Ovary (tissue), 9 donors: ENCODE measurements around the gene RFX1. TPM values are rescaled to one million over a fixed set of nuclear protein-coding genes. Genes with fewer than 3 reads are reported as not detected.
"Not testable (repeated sequence)": the region's sequence is repeated elsewhere in the genome, so short reads cannot be mapped to it uniquely, and the experiment has no call there.

ENCODE experiments used
- DNase-seq, 5 donors: peaks; one replicate each; pipeline ENCODE4 v3.0.0-alpha.2; 2019 to 2020
- H3K27ac ChIP-seq, 2 donors: fragments of 200-600 bp; one replicate each; pipeline versions ENCODE4 v1.5.1 to v1.8.0; 2019 to 2022
- H3K27me3 ChIP-seq: fragments of 200-600 bp; one replicate; pipeline ENCODE4 v1.8.0; 2022
- H3K36me3 ChIP-seq: fragments of 200-600 bp; sonication (generic); one replicate; pipeline ENCODE4 v1.5.1; 2019
- H3K4me1 ChIP-seq: one replicate; pipeline ENCODE4 v1.8.1; 2013; ENCODE audit warnings: mild to moderate bottlenecking, moderate library complexity; ENCODE audit not compliant: insufficient read depth
- H3K4me3 ChIP-seq: fragments of 200-600 bp; sonication (generic); one replicate; pipeline ENCODE4 v1.5.1; 2017
- H3K9me3 ChIP-seq, 2 donors: fragments of 200-600 bp in 1 of 2; sonication (generic) in 1 of 2; one replicate each; pipeline versions ENCODE4 v1.5.1 to v1.8.1; 2013 to 2019; ENCODE audit warnings: mild to moderate bottlenecking in 1 of 2, moderate library complexity in 1 of 2
- CTCF ChIP-seq, 3 donors: fragments of 450-650 bp in 2 of 3; fragments of 200-600 bp in 1 of 3; IDR thresholded peaks; one replicate each; pipeline versions ENCODE4 v1.5.1 to v1.8.0; 2016 to 2022; ENCODE audit warnings: antibody characterized with exemption in 3 of 3, mild to moderate bottlenecking in 1 of 3
- EP300 ChIP-seq: sonication (generic); formaldehyde crosslinking; IDR thresholded peaks from one replicate; pipeline ENCODE4 v1.6.1; 2017; ENCODE audit warnings: antibody characterized with exemption
- POLR2A ChIP-seq: fragments of 450-650 bp; IDR thresholded peaks from one replicate; pipeline ENCODE4 v1.6.1; 2017; ENCODE audit warnings: antibody characterized with exemption, mild to moderate bottlenecking, moderate library complexity
- WGBS, 3 donors: extraction: QIAGEN DNeasy Blood & Tissue Kit in 1 of 3; methylation state at CpG; one replicate each; pipeline versions ENCODE4 v1.1.5 to v1.1.7; 2013 to 2017; 5-methylcytosine and 5-hydroxymethylcytosine counted together
- intact Hi-C, 4 donors: fragments of 100-400 bp; cut with DNase I; formaldehyde crosslinking; loops; one replicate each; pipeline versions ENCODE4 v1.11.0 to v1.15.1; 2022 to 2023
- polyA plus RNA-seq, 2 donors: library from polyadenylated mRNA; stranded (reverse); fragments of 200-250 nt in 1 of 2; fragments of 350-450 nt in 1 of 2; fragmentation: Illumina TruSeq in 1 of 2; extraction: RNeasy Lipid Tissue Mini Kit (QIAGEN cat#74804) in 1 of 2; gene quantifications; one replicate each; pipeline ENCODE4 v1.2.3, GENCODE V29; 2013 to 2014
- total RNA-seq, 7 donors: library from RNA; depleted of rRNA in 2 of 7; stranded (reverse); fragments of >200 nt in 2 of 7; fragmentation: NEBNext Ultra II Directional in 3 of 7; extraction: Animal tissue kit (Norgen Biotek cat#: 25700) in 3 of 7; gene quantifications; one replicate each; pipeline versions ENCODE4 v1.1.0 to v1.2.4, GENCODE V29; 2016 to 2023
- donor health status: DM: no; HTN: no; CAD: no; lungs with moderate emphysema.
- donor health status: DM: no; HTN: no; CAD: no.
- donor health status: Bipolar disorder and iron deficiency.
- donor health status: DM: yes; HTN: yes; CAD: no.
- donor health status: DM: no; HTN: no; CAD: no.
- donor health status: DM: yes; HTN: yes; CAD: no.

The RFX1 gene
- total and polyA plus RNA-seq, 9 donors: 1.2 to 16.1 (median 13.1) TPM

GRCh38 chr19:13976446-13976845, 29.7 kb downstream of the RFX1 start:
- Histone ChIP-seq H3K4me1 (peaks cover 5% of the 10 kb centered on the region), H3K27ac (no peak overlapping the region), H3K4me3 (no peak overlapping the region), H3K36me3 (no peaks in the 10 kb centered on the region), H3K27me3 (no peaks in the 10 kb centered on the region), H3K9me3 (no peaks in the 10 kb centered on the region)
- intact Hi-C loops: no loop called here
- 84 to 90% (median 88%) methylated on average over 12 of the region's 12 CpGs for WGBS, 3 donors
- no peak for DNase-seq
- no peak for TF ChIP-seq POLR2A
- TF ChIP-seq EP300: no peak
- TF ChIP-seq CTCF (IDR thresholded peaks at IDR 0.05): no peak

GRCh38 chr19:13975870-13976269, 30.2 kb downstream of the RFX1 start:
- 81 to 88% (median 85%) methylated on average over 11 of the region's 11 CpGs for WGBS, 3 donors
- no peak for DNase-seq
- Histone ChIP-seq H3K27ac (no peak overlapping the region), H3K4me1 (peaks cover 5% of the 10 kb centered on the region), H3K27me3 (no peaks in the 10 kb centered on the region), H3K4me3 (no peak overlapping the region), H3K9me3 (no peaks in the 10 kb centered on the region), H3K36me3 (no peaks in the 10 kb centered on the region)
- intact Hi-C loops: no loop called here
- TF ChIP-seq CTCF (IDR thresholded peaks at IDR 0.05) (no peak), POLR2A (no peak), EP300 (no peak)

- H3K27me3 ChIP-seq: no peaks in the 10 kb centered on the region
- intact Hi-C loops: no loop called here
- H3K27ac ChIP-seq: no peak overlapping the region
- 50 to 59% (median 58%) methylated on average over 12 of the region's 12 CpGs for WGBS, 3 donors
- no peaks in the 10 kb centered on the region for H3K9me3 ChIP-seq
- H3K4me1 ChIP-seq: no peaks in the 10 kb centered on the region
- no peak overlapping the region for H3K4me3 ChIP-seq
- TF ChIP-seq CTCF (IDR thresholded peaks at IDR 0.05) (no peak), EP300 (no peak), POLR2A (no peak)
- DNase-seq: no peak
- H3K36me3 ChIP-seq: no peaks in the 10 kb centered on the region
These were observed 32.0 kb downstream of the RFX1 start for GRCh38 chr19:13974073-13974472.

- H3K36me3 ChIP-seq, H3K27me3 ChIP-seq, H3K27ac ChIP-seq, H3K4me1 ChIP-seq, H3K9me3 ChIP-seq, DNase-seq, H3K4me3 ChIP-seq, intact Hi-C loops: not testable (repeated sequence)
- 96 to 100% (median 97%) methylated on average over 3 of the region's 3 CpGs for WGBS, 3 donors
These were observed 32.6 kb downstream of the RFX1 start for GRCh38 chr19:13973479-13973878.

- intact Hi-C loops: no loop called here
- H3K9me3 ChIP-seq: no peaks in the 10 kb centered on the region
- WGBS, 3 donors: 90 to 94% (median 91%) methylated on average over 37 of the region's 37 CpGs
- DNase-seq: no peak
- TF ChIP-seq POLR2A (no peak), CTCF (IDR thresholded peaks at IDR 0.05) (no peak), EP300 (no peak)
- H3K27me3 ChIP-seq: no peaks in the 10 kb centered on the region
- H3K27ac ChIP-seq: no peak overlapping the region
- no peaks in the 10 kb centered on the region for H3K4me1 ChIP-seq
- no peak overlapping the region for H3K4me3 ChIP-seq
- no peaks in the 10 kb centered on the region for H3K36me3 ChIP-seq
These were observed 33.6 kb downstream of the RFX1 start for GRCh38 chr19:13972368-13973155.

- DNase-seq, H3K4me3 ChIP-seq, intact Hi-C loops, H3K36me3 ChIP-seq, H3K4me1 ChIP-seq, H3K27me3 ChIP-seq, H3K9me3 ChIP-seq, H3K27ac ChIP-seq: not testable (repeated sequence)
- 88 to 90% (median 89%) methylated on average over 15 of the region's 15 CpGs for WGBS, 3 donors
These were observed 34.3 kb downstream of the RFX1 start for GRCh38 chr19:13971868-13972267.
